GM18868 (cell line): Measurements from ENCODE around the gene GRID1.
A peak's percentile ranks its signal among the peaks of the same experiment; 100 is the strongest.

Experiments used
- ATAC-seq: cut with Tn5 transposase; IDR thresholded peaks from one replicate; pipeline ENCODE4 v1.9.1; 2021; ENCODE audit warnings: mild to moderate bottlenecking, moderate library complexity; ENCODE audit not compliant: unreplicated experiment

Gene GRID1

DNA sequence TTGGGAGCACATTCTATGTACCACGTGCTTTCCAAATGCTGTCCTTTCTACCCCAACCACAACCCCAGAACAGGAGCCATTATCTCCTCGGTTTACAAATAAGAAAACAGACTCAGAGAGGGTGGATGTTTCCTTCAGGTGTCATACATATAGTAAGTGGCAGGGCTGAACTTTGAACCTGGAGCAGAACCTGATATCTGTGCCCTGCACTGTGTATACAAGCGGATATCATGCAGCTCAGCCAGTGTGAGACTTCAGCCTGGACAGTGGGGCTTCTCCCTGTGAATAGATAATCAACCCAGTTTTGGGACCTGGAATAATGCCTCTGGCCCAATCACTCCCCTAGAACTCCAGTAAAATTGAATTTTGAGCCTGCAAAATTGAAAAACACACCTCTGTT lies 341.1 kb downstream of the GRID1 start:
- ATAC-seq = no peak

DNA sequence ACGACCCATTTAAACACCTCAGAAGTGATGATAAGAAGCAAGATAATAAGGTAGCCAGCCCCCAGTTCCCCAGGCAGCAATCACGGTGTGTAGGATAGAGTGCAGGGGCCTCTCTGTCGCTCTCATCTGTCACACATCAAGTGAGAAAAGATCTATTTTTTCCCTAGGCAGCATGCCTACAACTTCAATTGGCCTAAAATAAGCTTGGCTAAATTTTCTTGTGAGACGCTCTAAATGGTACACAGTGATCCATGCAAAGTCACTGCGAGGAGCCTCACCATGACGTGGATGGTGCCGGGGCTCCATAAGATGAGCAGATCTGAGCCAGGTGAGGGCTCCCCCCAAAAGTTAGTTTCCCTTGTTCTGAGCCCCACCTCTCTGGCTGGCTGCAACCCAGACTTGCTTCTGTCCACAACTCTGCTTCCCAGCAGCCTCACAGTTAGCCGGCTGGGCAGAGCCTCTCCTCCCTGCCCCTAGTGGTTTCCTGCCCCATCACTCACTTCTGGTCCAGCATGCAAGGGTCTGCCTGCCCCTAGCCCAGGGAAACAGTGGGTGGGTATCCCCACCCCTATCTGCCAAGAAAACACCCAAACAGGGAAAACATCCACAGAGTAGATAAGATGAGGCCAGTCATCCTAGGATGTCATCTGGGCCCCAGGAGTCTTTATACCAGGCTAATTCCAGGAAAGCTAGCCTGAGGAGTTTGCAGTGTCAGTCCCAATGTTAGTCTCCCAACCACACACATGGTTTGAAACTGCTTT lies 342.1 kb downstream of the GRID1 start:
- ATAC-seq = no peak

DNA sequence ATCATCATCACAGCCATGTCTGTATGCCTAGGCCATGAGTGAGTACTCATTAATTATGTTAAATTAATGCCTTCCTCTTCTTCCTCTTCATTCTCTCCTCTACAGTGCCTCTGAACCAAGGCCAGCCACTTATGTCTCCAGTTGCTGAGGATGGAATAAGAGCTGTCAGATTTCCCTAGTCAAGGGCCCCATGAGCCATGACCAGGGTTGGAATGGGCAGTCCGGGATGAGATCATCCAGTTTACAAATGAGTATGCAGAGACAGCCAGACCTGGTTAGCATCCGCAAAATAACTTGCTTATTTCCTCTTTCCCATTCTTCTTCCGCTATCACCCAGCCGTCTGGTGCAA lies 342.7 kb downstream of the GRID1 start:
- no peak for ATAC-seq

GRCh38 chr10:86023336-86023735 lies 343.3 kb downstream of the GRID1 start:
- no peak for ATAC-seq

- no peak for ATAC-seq
These were observed 343.7 kb downstream of the GRID1 start for GRCh38 chr10:86022906-86023305.

DNA sequence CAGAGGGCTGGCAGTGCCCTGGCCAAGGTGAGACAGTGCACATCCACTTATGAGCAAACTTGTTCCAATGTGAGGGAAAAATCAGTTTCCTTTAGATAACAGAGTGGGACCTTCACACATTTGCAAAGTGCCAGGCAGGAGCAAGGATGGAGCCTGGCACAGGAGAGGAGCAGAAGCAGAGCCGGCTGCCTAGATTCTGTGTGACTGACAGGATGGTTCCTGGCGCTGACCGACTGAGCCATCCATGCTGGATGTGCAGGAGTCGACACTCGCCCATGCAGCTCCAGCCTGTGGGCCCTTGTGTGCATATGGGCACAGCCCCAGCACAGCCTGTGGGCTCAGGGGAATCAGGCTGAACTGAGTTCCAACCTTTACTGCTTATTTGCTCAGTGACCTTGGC lies 346.5 kb downstream of the GRID1 start:
- no peak for ATAC-seq

GRCh38 chr10:86019141-86019540 lies 347.5 kb downstream of the GRID1 start:
- ATAC-seq = no peak

GRCh38 chr10:86018735-86019058 lies 347.9 kb downstream of the GRID1 start:
- peak; percentile 20 for ATAC-seq

DNA sequence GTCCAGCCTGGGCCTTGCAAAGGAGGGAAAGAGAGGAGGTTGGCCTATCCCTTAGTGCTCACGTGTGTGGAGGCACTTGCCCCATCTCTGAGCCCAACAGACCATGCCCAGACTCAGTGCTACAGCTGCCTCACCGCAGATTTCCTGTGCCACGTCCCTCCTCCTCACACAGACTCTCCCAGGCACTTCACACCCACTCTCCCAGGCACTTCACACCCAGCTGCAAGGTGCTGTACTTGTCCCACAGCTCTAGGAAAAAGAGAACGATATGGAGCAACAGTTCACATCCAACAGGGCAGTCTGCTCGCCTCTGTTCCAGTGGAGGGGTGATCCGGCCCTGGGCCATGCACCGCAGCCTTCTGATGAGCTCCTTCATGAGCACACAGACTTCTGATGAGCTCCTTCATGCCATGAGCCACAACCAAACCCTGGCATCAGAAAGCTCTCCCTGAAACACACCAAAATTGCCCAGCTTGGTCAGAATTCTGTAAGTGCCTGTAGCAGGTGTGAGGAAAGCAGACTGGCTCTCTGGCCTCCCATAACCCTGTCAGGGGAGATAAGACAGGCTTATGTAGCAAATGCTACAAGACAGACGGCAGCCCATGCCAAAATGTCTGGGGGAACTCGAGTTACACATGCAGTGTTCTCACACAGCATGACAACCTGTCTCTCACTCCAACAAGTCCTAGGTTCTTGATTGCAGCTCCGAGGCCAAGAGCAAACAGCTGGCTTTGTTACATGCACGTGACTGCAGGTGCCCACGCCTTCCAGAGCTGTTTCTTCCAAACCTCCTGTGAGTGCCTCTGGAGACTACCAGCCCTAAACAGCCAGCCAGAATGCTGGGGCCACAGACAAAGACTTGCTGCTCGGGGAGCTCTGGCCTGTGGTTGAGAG lies 348.5 kb downstream of the GRID1 start:
- peak; percentile 88 for ATAC-seq

GRCh38 chr10:86013568-86013967 lies 353.0 kb downstream of the GRID1 start:
- ATAC-seq = no peak

GRCh38 chr10:86007171-86007570 lies 359.4 kb downstream of the GRID1 start:
- no peak for ATAC-seq

- ATAC-seq = no peak
These were observed 362.3 kb downstream of the GRID1 start for GRCh38 chr10:86004337-86004736.

DNA sequence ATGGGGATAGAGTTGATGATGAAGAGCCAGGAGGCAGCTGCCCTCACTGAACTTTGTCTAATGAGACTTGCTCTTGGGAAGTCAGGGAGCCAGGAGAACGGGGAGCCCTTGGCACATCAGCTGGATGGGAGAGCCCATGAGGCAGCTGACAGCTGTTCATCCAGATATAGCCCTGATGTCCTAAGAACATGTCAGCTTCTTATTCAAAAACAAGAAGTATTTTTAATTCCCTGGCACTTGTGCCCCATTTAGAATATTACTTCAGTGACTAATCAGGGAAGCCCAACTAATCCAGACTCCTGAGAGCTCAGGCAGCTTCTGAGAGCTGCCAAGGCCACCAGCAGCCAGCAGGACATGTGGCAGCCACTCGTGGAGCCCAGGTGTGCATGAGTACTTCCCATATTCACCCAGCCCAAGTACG lies 363.4 kb downstream of the GRID1 start:
- ATAC-seq = no peak

DNA sequence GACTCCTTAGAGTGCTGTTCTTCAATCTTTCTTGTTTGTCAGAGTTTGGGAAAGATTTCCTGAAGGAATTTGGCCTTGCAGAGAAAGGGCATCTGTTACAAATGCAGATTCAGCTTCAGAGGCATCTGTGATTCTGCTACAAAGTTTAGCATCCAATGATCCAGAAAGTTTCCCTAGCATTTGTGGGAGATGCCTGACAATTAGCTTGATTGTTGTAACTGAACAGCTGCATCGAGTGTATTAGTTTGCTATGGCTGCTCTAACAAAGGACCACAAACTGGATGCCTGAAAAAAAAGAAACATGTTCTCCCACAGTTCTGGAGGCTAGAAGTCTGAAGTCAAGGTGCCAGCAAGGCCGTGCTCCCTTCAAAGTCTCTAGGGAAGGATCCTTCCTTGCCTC lies 365.1 kb downstream of the GRID1 start:
- ATAC-seq = no peak

DNA sequence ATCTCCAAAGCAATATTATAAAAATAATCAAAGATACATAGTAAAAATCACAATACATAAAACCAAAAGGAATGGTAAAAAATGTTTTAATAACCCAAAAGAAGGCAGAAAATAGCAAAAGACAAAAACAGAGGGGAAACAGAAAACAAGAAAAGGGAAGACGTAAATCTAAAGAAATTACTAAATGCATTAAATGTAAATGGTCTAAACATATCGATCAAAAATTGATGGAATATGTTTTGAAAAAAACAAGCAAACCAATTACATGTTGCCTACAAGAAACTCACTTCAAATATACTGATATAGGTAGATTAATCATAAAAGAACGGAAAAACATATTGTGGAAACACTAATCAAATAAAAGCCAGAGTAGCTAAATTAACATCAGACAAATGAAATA lies 369.1 kb downstream of the GRID1 start:
- no peak for ATAC-seq

GRCh38 chr10:85995791-85996190 lies 370.8 kb downstream of the GRID1 start:
- peak; percentile 65 for ATAC-seq

- ATAC-seq = no peak
These were observed 372.6 kb downstream of the GRID1 start for GRCh38 chr10:85993840-85994507.

DNA sequence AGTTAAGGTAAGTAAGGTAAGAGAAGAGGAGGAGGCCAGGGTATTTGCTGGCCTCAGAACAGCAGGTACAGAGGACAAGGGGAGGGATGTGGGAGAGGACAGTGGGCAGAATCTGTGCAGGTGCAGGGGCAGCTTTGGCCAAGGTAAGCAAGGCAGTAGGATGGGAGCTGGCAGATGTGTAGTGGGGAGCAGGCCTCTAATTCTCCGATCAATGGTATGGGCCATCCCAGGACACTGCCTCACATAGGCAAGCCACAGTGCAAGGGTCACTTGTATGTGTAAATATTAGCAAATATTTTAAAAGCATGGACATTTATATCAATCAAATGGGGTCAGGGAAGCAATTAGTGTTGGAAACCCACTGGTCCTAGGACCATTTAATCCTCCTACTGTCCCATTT lies 373.5 kb downstream of the GRID1 start:
- no peak for ATAC-seq

GRCh38 chr10:85992324-85992723 lies 374.3 kb downstream of the GRID1 start:
- ATAC-seq = no peak

DNA sequence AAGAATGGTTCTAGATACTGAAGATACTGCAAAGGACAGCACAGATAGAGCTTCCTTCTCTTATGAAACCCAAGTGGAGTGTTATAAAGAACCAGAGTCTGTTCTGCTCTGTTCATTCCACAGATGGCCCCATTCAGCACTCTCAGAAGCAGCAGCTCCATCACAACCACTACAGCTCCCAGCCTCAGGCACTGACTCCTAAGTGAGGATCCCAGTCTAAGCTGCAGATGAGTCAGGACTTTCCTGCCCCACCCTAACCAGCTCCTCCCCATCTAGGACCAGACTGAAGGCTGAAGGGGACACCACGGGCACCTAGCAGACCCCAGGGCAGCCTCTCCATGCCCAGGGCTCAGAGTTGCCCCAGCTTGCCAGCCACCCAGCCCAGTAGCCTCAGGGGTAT lies 379.8 kb downstream of the GRID1 start:
- ATAC-seq = no peak

- ATAC-seq = no peak
These were observed 383.5 kb downstream of the GRID1 start for GRCh38 chr10:85983051-85983450.

GRCh38 chr10:85979598-85979997 lies 387.0 kb downstream of the GRID1 start:
- ATAC-seq = no peak
